Activated naive CD4-positive, alpha-beta T cell treated with anti-CD3 and anti-CD28 coated beads, Interleukin-2, amount 50 U/mL, for 24 hours (primary cell): ENCODE results near the gene FGF1.

Source experiments
- H3K27ac Mint-ChIP-seq: one replicate; pipeline ENCODE4 v1.8.0; 2021; ENCODE audit warnings: mild to moderate bottlenecking, mixed read lengths
- H3K27me3 Mint-ChIP-seq: one replicate; pipeline ENCODE4 v1.8.0; 2021; ENCODE audit warnings: mixed read lengths
- H3K36me3 Mint-ChIP-seq: one replicate; pipeline ENCODE4 v1.8.0; 2021; ENCODE audit warnings: mixed read lengths
- H3K4me1 Mint-ChIP-seq: one replicate; pipeline ENCODE4 v1.8.0; 2021; ENCODE audit warnings: mixed read lengths
- H3K4me3 Mint-ChIP-seq: one replicate; pipeline ENCODE4 v1.8.0; 2021; ENCODE audit warnings: mild to moderate bottlenecking, mixed read lengths
- H3K9me3 Mint-ChIP-seq: one replicate; pipeline ENCODE4 v1.8.0; 2021; ENCODE audit warnings: mixed read lengths

The FGF1 gene

GRCh38 chr5:142644640-142645361 is 41.1 kb downstream of the FGF1 start:
- H3K36me3 Mint-ChIP-seq, result no peaks in the 10 kb centered on the region
- H3K9me3 Mint-ChIP-seq, result no peaks in the 10 kb centered on the region
- no peaks in the 10 kb centered on the region for H3K27me3 Mint-ChIP-seq
- H3K4me1 Mint-ChIP-seq, result no peaks in the 10 kb centered on the region
- H3K4me3 Mint-ChIP-seq, result no peak overlapping the region
- no peak overlapping the region for H3K27ac Mint-ChIP-seq

- Mint-ChIP-seq H3K27ac (no peak overlapping the region), H3K36me3 (no peaks in the 10 kb centered on the region), H3K27me3 (no peaks in the 10 kb centered on the region), H3K9me3 (no peaks in the 10 kb centered on the region), H3K4me1 (no peaks in the 10 kb centered on the region), H3K4me3 (no peak overlapping the region)
These were observed 41.8 kb downstream of the FGF1 start for GRCh38 chr5:142644127-142644526.

- H3K27ac Mint-ChIP-seq, result no peak overlapping the region
- no peaks in the 10 kb centered on the region for H3K9me3 Mint-ChIP-seq
- H3K27me3 Mint-ChIP-seq, result no peaks in the 10 kb centered on the region
- H3K4me3 Mint-ChIP-seq, result no peak overlapping the region
- no peaks in the 10 kb centered on the region for H3K36me3 Mint-ChIP-seq
- no peaks in the 10 kb centered on the region for H3K4me1 Mint-ChIP-seq
These were observed 42.3 kb downstream of the FGF1 start for GRCh38 chr5:142643634-142644033.

- Mint-ChIP-seq H3K27ac (no peak overlapping the region), H3K9me3 (no peaks in the 10 kb centered on the region), H3K27me3 (peaks cover 3% of the 10 kb centered on the region), H3K36me3 (no peaks in the 10 kb centered on the region), H3K4me3 (no peak overlapping the region), H3K4me1 (no peaks in the 10 kb centered on the region)
These were observed 43.5 kb downstream of the FGF1 start for GRCh38 chr5:142642427-142642826.

GRCh38 chr5:142641711-142642110 is 44.2 kb downstream of the FGF1 start:
- Mint-ChIP-seq H3K27me3 (peaks cover 3% of the 10 kb centered on the region), H3K4me3 (no peak overlapping the region), H3K36me3 (no peaks in the 10 kb centered on the region), H3K27ac (no peak overlapping the region), H3K9me3 (no peaks in the 10 kb centered on the region), H3K4me1 (no peaks in the 10 kb centered on the region)

- Mint-ChIP-seq H3K27ac (no peak overlapping the region), H3K4me3 (no peak overlapping the region), H3K27me3 (peaks cover 3% of the 10 kb centered on the region), H3K9me3 (no peaks in the 10 kb centered on the region), H3K36me3 (no peaks in the 10 kb centered on the region), H3K4me1 (no peaks in the 10 kb centered on the region)
These were observed 45.4 kb downstream of the FGF1 start for GRCh38 chr5:142640316-142641005.

- Mint-ChIP-seq H3K4me3 (no peak overlapping the region), H3K9me3 (no peaks in the 10 kb centered on the region), H3K36me3 (no peaks in the 10 kb centered on the region), H3K27me3 (peaks cover 3% of the 10 kb centered on the region), H3K27ac (no peak overlapping the region), H3K4me1 (no peaks in the 10 kb centered on the region)
These were observed 46.4 kb downstream of the FGF1 start for GRCh38 chr5:142639455-142639854.

GRCh38 chr5:142637871-142638270 is 48.0 kb downstream of the FGF1 start:
- H3K27me3 Mint-ChIP-seq, result peaks cover 3% of the 10 kb centered on the region
- H3K4me3 Mint-ChIP-seq, result no peak overlapping the region
- no peak overlapping the region for H3K27ac Mint-ChIP-seq
- no peaks in the 10 kb centered on the region for H3K4me1 Mint-ChIP-seq
- H3K36me3 Mint-ChIP-seq, result no peaks in the 10 kb centered on the region
- no peaks in the 10 kb centered on the region for H3K9me3 Mint-ChIP-seq

GRCh38 chr5:142636698-142637324 is 49.1 kb downstream of the FGF1 start:
- H3K27ac Mint-ChIP-seq, result no peak overlapping the region
- no peaks in the 10 kb centered on the region for H3K4me1 Mint-ChIP-seq
- H3K4me3 Mint-ChIP-seq, result no peak overlapping the region
- H3K36me3 Mint-ChIP-seq, result no peaks in the 10 kb centered on the region
- H3K27me3 Mint-ChIP-seq, result peaks cover 3% of the 10 kb centered on the region
- no peaks in the 10 kb centered on the region for H3K9me3 Mint-ChIP-seq

- no peaks in the 10 kb centered on the region for H3K36me3 Mint-ChIP-seq
- H3K4me1 Mint-ChIP-seq, result no peaks in the 10 kb centered on the region
- no peaks in the 10 kb centered on the region for H3K9me3 Mint-ChIP-seq
- no peak overlapping the region for H3K27ac Mint-ChIP-seq
- no peak overlapping the region for H3K4me3 Mint-ChIP-seq
- peaks cover 3% of the 10 kb centered on the region for H3K27me3 Mint-ChIP-seq
These were observed 49.8 kb downstream of the FGF1 start for GRCh38 chr5:142636093-142636492.

GRCh38 chr5:142634216-142635011 is 51.5 kb downstream of the FGF1 start:
- H3K36me3 Mint-ChIP-seq, result peaks cover 2% of the 10 kb centered on the region
- peaks cover 3% of the 10 kb centered on the region for H3K27me3 Mint-ChIP-seq
- no peaks in the 10 kb centered on the region for H3K4me1 Mint-ChIP-seq

GRCh38 chr5:142630927-142631539 is 54.9 kb downstream of the FGF1 start:
- Mint-ChIP-seq H3K9me3 (no peaks in the 10 kb centered on the region), H3K4me3 (no peak overlapping the region), H3K27me3 (no peaks in the 10 kb centered on the region), H3K4me1 (no peaks in the 10 kb centered on the region), H3K36me3 (peaks cover 2% of the 10 kb centered on the region), H3K27ac (no peak overlapping the region)

More at GRCh38 chr5:142634216-142635011, 51.5 kb downstream of the FGF1 start:
- Mint-ChIP-seq H3K9me3 (no peaks in the 10 kb centered on the region), H3K4me3 (no peak overlapping the region), H3K27ac (no peak overlapping the region)

GRCh38 chr5:142627383-142628217 is 58.3 kb downstream of the FGF1 start:
- Mint-ChIP-seq H3K36me3 (peaks cover 2% of the 10 kb centered on the region), H3K9me3 (no peaks in the 10 kb centered on the region), H3K4me1 (no peaks in the 10 kb centered on the region), H3K4me3 (no peak overlapping the region), H3K27me3 (no peaks in the 10 kb centered on the region), H3K27ac (no peak overlapping the region)

GRCh38 chr5:142626786-142627185 is 59.1 kb downstream of the FGF1 start:
- Mint-ChIP-seq H3K36me3 (peaks cover 2% of the 10 kb centered on the region), H3K9me3 (no peaks in the 10 kb centered on the region), H3K27me3 (no peaks in the 10 kb centered on the region), H3K27ac (no peak overlapping the region), H3K4me1 (no peaks in the 10 kb centered on the region), H3K4me3 (no peak overlapping the region)
